ENCODE data around the gene TRAPPC12. TPM values are rescaled to one million over a fixed set of nuclear protein-coding genes. Genes with fewer than 3 reads are reported as not detected.
"Not testable (repeated sequence)": the region's sequence is repeated elsewhere in the genome, so short reads cannot be mapped to it uniquely, and the experiment has no call there.

The TRAPPC12 gene
- polyA plus RNA-seq, 1 donor: 74.8 TPM

DNA sequence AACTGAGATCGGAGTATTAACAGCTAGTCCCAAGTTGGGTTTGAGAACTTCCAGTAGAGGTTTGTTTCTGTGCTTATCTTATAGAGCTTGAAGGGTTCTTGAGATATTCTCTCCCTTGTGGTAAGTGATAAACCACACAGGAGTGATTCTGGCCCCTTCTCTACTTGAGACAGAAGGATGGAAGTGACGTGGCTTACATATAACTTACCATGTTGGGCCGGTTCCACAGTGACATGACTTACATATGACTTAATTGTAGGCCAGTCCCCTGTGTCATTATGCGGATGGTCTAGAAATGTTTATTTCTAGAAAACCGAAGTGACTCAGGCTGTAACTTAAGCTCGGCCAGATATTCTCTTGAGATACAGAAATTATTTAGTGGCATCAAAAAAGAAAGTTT, 62.7 kb downstream of the TRAPPC12 start:
- WGBS (ENCODE audit: insufficient coverage, low lambda C conversion rate): 100% methylated on average over 2 of the region's 6 CpGs
- Histone ChIP-seq H3K4me3 (ENCODE audit: low read length) (no peak overlapping the region), H3K27me3 (ENCODE audit: control insufficient read depth, insufficient read depth, low read length) (no peaks in the 10 kb centered on the region), H3K4me1 (ENCODE audit: control insufficient read depth, insufficient read depth, low read length) (peaks cover 5% of the 10 kb centered on the region), H3K9me3 (ENCODE audit: control insufficient read depth, low read depth, low read length) (no peaks in the 10 kb centered on the region), H3K36me3 (ENCODE audit: control insufficient read depth, insufficient read depth, low read length) (peaks cover 31% of the 10 kb centered on the region), H3K27ac (ENCODE audit: low read length) (no peak overlapping the region)
- no peak for DNase-seq

GRCh38 chr2:3443083-3443482, 63.6 kb downstream of the TRAPPC12 start:
- WGBS (ENCODE audit: insufficient coverage, low lambda C conversion rate): 100% methylated on average over 2 of the region's 11 CpGs
- Histone ChIP-seq H3K4me1 (ENCODE audit: control insufficient read depth, insufficient read depth, low read length) (peaks cover 5% of the 10 kb centered on the region), H3K4me3 (ENCODE audit: low read length) (no peak overlapping the region), H3K27me3 (ENCODE audit: control insufficient read depth, insufficient read depth, low read length) (no peaks in the 10 kb centered on the region), H3K9me3 (ENCODE audit: control insufficient read depth, low read depth, low read length) (no peaks in the 10 kb centered on the region), H3K27ac (ENCODE audit: low read length) (no peak overlapping the region), H3K36me3 (ENCODE audit: control insufficient read depth, insufficient read depth, low read length) (peaks cover 39% of the 10 kb centered on the region)
- no peak for DNase-seq

DNA sequence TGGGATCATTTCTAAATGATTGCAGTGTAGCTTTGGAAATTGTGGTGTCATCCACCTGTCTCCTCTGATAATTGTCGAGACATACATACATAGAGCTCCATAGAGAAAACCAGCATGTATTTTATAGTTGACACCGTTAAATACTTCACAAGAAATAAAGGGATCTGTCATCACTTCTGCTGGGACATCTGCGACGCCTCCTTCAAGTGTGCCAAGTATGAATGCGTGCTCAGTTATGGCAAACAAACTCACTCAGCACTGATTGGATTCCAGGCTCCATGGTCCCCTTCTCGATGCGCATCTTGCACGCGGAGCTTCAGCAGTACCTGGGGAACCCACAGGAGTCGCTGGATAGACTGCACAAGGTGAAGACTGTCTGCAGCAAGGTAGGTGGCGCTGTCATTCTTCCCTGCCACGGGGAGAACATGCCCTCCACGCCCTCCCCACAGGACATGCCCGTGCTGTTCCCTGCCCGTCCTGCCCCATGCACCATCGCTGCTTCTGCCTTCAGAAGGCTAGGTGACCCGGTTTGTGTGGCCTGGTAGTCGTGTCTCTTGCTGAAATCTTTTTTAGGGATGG, 64.1 kb downstream of the TRAPPC12 start:
- no peak overlapping the region for H3K4me3 ChIP-seq (ENCODE audit: low read length)
- no CpG with 5 or more reads among the region's 18 CpGs for WGBS (ENCODE audit: insufficient coverage, low lambda C conversion rate)
- H3K9me3 ChIP-seq (ENCODE audit: control insufficient read depth, low read depth, low read length): peaks cover 2% of the 10 kb centered on the region
- no peaks in the 10 kb centered on the region for H3K27me3 ChIP-seq (ENCODE audit: control insufficient read depth, insufficient read depth, low read length)
- H3K4me1 ChIP-seq (ENCODE audit: control insufficient read depth, insufficient read depth, low read length): peaks cover 5% of the 10 kb centered on the region
- H3K36me3 ChIP-seq (ENCODE audit: control insufficient read depth, insufficient read depth, low read length): peaks cover 39% of the 10 kb centered on the region
- DNase-seq: no peak
- no peak overlapping the region for H3K27ac ChIP-seq (ENCODE audit: low read length)

GRCh38 chr2:3445891-3446290, 66.4 kb downstream of the TRAPPC12 start:
- Histone ChIP-seq H3K36me3 (ENCODE audit: control insufficient read depth, insufficient read depth, low read length) (peaks cover 56% of the 10 kb centered on the region), H3K27ac (ENCODE audit: low read length) (no peak overlapping the region), H3K4me3 (ENCODE audit: low read length) (no peak overlapping the region), H3K4me1 (ENCODE audit: control insufficient read depth, insufficient read depth, low read length) (peaks cover 4% of the 10 kb centered on the region), H3K9me3 (ENCODE audit: control insufficient read depth, low read depth, low read length) (peaks cover 3% of the 10 kb centered on the region), H3K27me3 (ENCODE audit: control insufficient read depth, insufficient read depth, low read length) (no peaks in the 10 kb centered on the region)
- 100% methylated on average over 3 of the region's 11 CpGs for WGBS (ENCODE audit: insufficient coverage, low lambda C conversion rate)
- DNase-seq: no peak

DNA sequence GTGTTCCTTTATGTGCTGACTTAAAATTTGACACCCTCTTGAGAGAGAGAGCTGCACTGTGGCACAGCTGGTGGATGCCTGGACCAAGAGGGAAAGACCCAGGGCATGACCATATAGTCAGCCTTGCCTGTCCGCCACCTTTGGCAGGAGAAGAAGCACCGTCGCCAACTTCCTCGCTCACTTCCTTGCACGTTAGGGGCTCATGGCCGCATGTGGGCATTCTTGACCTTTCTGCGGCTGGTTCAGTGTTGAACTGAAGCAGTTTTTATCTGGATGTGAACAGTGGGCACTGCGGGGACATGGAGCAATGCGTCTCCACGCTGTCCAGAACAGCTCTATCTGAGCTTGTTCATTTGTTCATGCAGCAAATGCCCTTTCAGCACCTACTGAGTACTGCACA, 66.9 kb downstream of the TRAPPC12 start:
- WGBS (ENCODE audit: insufficient coverage, low lambda C conversion rate): no CpG with 5 or more reads among the region's 10 CpGs
- no peak for DNase-seq
- Histone ChIP-seq H3K27ac (ENCODE audit: low read length) (no peak overlapping the region), H3K4me1 (ENCODE audit: control insufficient read depth, insufficient read depth, low read length) (no peaks in the 10 kb centered on the region), H3K27me3 (ENCODE audit: control insufficient read depth, insufficient read depth, low read length) (no peaks in the 10 kb centered on the region), H3K4me3 (ENCODE audit: low read length) (no peak overlapping the region), H3K9me3 (ENCODE audit: control insufficient read depth, low read depth, low read length) (peaks cover 3% of the 10 kb centered on the region), H3K36me3 (ENCODE audit: control insufficient read depth, insufficient read depth, low read length) (peaks cover 60% of the 10 kb centered on the region)

DNA sequence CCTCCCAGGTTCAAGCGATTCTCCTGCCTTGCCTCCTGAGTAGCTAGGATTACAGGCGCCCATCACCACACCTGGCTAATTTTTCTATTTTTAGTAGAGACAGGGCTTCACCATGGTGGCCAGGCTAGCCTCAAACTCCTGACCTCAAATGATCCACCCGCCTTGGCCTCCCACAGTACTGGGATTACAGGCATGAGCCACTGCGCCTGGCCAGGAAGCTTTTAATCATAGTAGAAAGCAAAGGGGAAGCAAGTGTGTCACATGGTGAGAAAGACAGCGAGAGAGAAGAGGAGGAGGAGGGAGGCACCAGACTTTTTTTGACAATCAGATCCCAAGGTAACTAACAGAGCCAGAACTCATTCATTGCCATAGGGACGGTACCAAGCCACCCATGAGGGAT, 67.7 kb downstream of the TRAPPC12 start:
- DNase-seq; H3K27ac ChIP-seq (ENCODE audit: low read length); H3K4me1 ChIP-seq (ENCODE audit: control insufficient read depth, insufficient read depth, low read length); H3K9me3 ChIP-seq (ENCODE audit: control insufficient read depth, low read depth, low read length); H3K27me3 ChIP-seq (ENCODE audit: control insufficient read depth, insufficient read depth, low read length); H3K4me3 ChIP-seq (ENCODE audit: low read length): not testable (repeated sequence)
- peaks cover 66% of the 10 kb centered on the region for H3K36me3 ChIP-seq (ENCODE audit: control insufficient read depth, insufficient read depth, low read length)
- WGBS (ENCODE audit: insufficient coverage, low lambda C conversion rate): no CpG with 5 or more reads among the region's 6 CpGs

DNA sequence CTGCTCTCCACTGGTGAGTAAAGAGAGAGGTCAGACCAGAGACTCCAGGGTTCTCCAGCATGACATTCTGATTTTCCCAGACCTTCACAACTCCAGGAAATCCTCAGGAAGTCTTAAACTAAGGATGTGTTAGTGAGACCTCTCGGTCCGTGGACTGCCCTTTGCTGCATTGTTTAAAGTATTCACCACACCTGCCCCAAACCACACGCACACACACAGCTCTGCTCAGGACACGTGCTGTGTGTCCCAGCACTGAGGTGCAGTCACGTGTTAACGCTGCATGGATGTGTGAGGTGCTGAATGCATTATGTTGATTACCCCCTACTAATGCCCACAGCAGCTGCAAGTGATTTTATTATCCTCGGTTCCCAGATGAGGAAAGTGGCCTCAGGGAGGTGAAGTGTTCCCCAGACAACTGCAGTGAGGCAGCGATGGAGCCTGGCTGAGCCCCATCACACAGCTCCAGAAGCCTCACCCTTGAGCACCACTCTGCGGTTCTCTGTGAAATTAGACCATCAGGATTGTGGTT, 68.4 kb downstream of the TRAPPC12 start:
- no peak overlapping the region for H3K4me3 ChIP-seq (ENCODE audit: low read length)

DNA sequence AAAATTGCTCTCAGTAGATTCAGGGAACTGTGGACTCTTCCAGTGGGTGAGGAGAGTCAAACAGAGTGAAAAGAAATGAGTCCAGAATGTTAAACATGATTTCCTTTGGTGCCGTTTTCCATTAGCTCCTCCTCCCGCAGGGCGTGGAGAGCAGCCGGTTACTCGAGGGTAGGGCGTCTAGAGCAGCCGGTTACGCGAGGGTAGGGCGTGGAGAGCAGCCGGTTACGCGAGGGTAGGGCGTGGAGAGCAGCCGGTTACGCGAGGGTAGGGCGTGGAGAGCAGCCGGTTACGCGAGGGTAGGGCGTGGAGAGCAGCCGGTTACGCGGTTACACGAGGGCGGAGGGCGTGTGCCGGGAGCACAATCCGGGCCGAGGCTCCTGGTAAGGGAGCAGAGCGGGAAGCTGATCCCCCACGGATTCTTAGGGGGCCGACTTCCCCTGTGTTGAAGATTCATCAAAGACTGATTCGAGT, 69.0 kb downstream of the TRAPPC12 start:
- peak in 1 of 2 donors; percentile 26 for DNase-seq
- H3K27me3 ChIP-seq (ENCODE audit: control insufficient read depth, insufficient read depth, low read length); H3K27ac ChIP-seq (ENCODE audit: low read length); H3K4me1 ChIP-seq (ENCODE audit: control insufficient read depth, insufficient read depth, low read length); H3K9me3 ChIP-seq (ENCODE audit: control insufficient read depth, low read depth, low read length); H3K4me3 ChIP-seq (ENCODE audit: low read length): not testable (repeated sequence)
- no CpG with 5 or more reads among the region's 35 CpGs for WGBS (ENCODE audit: insufficient coverage, low lambda C conversion rate)
- peaks cover 74% of the 10 kb centered on the region for H3K36me3 ChIP-seq (ENCODE audit: control insufficient read depth, insufficient read depth, low read length)

More for the DNA sequence above, 68.4 kb downstream of the TRAPPC12 start:
- Histone ChIP-seq H3K27ac (ENCODE audit: low read length) (no peak overlapping the region), H3K27me3 (ENCODE audit: control insufficient read depth, insufficient read depth, low read length) (no peaks in the 10 kb centered on the region), H3K4me1 (ENCODE audit: control insufficient read depth, insufficient read depth, low read length) (no peaks in the 10 kb centered on the region), H3K36me3 (ENCODE audit: control insufficient read depth, insufficient read depth, low read length) (peaks cover 70% of the 10 kb centered on the region), H3K9me3 (ENCODE audit: control insufficient read depth, low read depth, low read length) (peaks cover 3% of the 10 kb centered on the region)
- WGBS (ENCODE audit: insufficient coverage, low lambda C conversion rate): no CpG with 5 or more reads among the region's 9 CpGs
- no peak for DNase-seq

GRCh38 chr2:3449086-3449485, 69.6 kb downstream of the TRAPPC12 start:
- peaks cover 3% of the 10 kb centered on the region for H3K9me3 ChIP-seq (ENCODE audit: control insufficient read depth, low read depth, low read length)
- no peak overlapping the region for H3K27ac ChIP-seq (ENCODE audit: low read length)
- peaks cover 70% of the 10 kb centered on the region for H3K36me3 ChIP-seq (ENCODE audit: control insufficient read depth, insufficient read depth, low read length)
- no peaks in the 10 kb centered on the region for H3K27me3 ChIP-seq (ENCODE audit: control insufficient read depth, insufficient read depth, low read length)
- WGBS (ENCODE audit: insufficient coverage, low lambda C conversion rate): 100% methylated on average over 1 of the region's 13 CpGs
- no peaks in the 10 kb centered on the region for H3K4me1 ChIP-seq (ENCODE audit: control insufficient read depth, insufficient read depth, low read length)
- peak in 1 of 2 donors; percentile 16 for DNase-seq
- H3K4me3 ChIP-seq (ENCODE audit: low read length): no peak overlapping the region

DNA sequence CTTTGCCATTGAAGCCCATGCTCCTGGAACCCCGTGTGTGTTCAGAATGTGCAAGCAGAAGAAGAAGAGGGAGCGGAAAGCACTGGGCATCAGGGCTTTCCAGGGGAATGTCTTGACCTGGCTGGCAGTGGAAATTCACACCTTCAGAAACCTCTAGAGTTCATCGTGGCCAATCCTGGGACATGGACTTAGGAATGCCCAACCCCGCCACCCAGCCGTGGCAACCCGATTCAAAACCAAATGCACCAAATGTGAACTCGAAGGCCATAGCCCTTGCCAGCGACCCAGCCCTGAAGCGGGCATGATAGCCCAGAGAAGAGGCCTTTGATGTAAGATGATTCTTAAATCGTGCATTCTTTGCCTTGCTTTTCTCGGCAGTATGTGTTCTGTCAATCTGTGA, 70.4 kb downstream of the TRAPPC12 start:
- Histone ChIP-seq H3K27ac (ENCODE audit: low read length) (no peak overlapping the region), H3K36me3 (ENCODE audit: control insufficient read depth, insufficient read depth, low read length) (peaks cover 73% of the 10 kb centered on the region), H3K9me3 (ENCODE audit: control insufficient read depth, low read depth, low read length) (peaks cover 3% of the 10 kb centered on the region), H3K4me1 (ENCODE audit: control insufficient read depth, insufficient read depth, low read length) (no peaks in the 10 kb centered on the region), H3K27me3 (ENCODE audit: control insufficient read depth, insufficient read depth, low read length) (no peaks in the 10 kb centered on the region), H3K4me3 (ENCODE audit: low read length) (no peak overlapping the region)
- WGBS (ENCODE audit: insufficient coverage, low lambda C conversion rate): no CpG with 5 or more reads among the region's 11 CpGs
- no peak for DNase-seq
